Gastroesophageal sphincter (tissue), 4 donors: Measurements from ENCODE around the gene STEAP1. TPM values are rescaled to one million over a fixed set of nuclear protein-coding genes. Genes with fewer than 3 reads are reported as not detected.

Experiments used
- ATAC-seq: fragments of 150-250 bp; one replicate; pipeline ENCODE4 v1.9.1; 2016; ENCODE audit warnings: mild to moderate bottlenecking, moderate library complexity
- H3K27ac ChIP-seq, 4 donors: fragments of 200-600 bp; sonication (generic) in 3 of 4; 1 replicate in 3 of 4; 2 replicates in 1 of 4; pipeline ENCODE4 v1.5.1; 2016 to 2019
- H3K27me3 ChIP-seq: fragments of 200-600 bp; sonication (generic); one replicate; pipeline ENCODE4 v1.5.1; 2019
- H3K36me3 ChIP-seq, 2 donors: fragments of 200-600 bp; sonication (generic); one replicate each; pipeline ENCODE4 v1.5.1; 2019; ENCODE audit warnings: control low read depth in 1 of 2
- H3K4me1 ChIP-seq, 3 donors: fragments of 200-600 bp; sonication (generic); 1 replicate in 2 of 3; 2 replicates in 1 of 3; pipeline ENCODE4 v1.5.1; 2016 to 2019; ENCODE audit warnings: control low read depth in 2 of 3
- H3K4me3 ChIP-seq, 2 donors: fragments of 200-600 bp; sonication (generic); one replicate each; pipeline ENCODE4 v1.5.1; 2019; ENCODE audit warnings: mild to moderate bottlenecking in 1 of 2, moderate library complexity in 1 of 2
- H3K9me3 ChIP-seq, 3 donors: fragments of 200-600 bp; sonication (generic); one replicate each; pipeline ENCODE4 v1.5.1; 2017 to 2019; ENCODE audit warnings: control low read depth in 2 of 3
- CTCF ChIP-seq, 4 experiments: fragments of 200-600 bp in 2 of 4; fragments of 450-650 bp in 2 of 4; sonication (generic) in 1 of 4; IDR thresholded peaks; one replicate each; pipeline ENCODE4 v1.5.1; 2017 to 2019; ENCODE audit warnings: antibody characterized with exemption in 4 of 4, mild to moderate bottlenecking in 2 of 4, moderate library complexity in 2 of 4
- EP300 ChIP-seq: sonication (generic); formaldehyde crosslinking; IDR thresholded peaks from one replicate; pipeline ENCODE4 v1.6.1; 2017; ENCODE audit warnings: antibody characterized with exemption, mild to moderate bottlenecking
- POLR2A ChIP-seq, 2 donors: fragments of 450-650 bp; IDR thresholded peaks; one replicate each; pipeline ENCODE4 v1.6.1; 2017; ENCODE audit warnings: antibody characterized with exemption in 2 of 2, mild to moderate bottlenecking in 2 of 2, moderate library complexity in 1 of 2
- POLR2AphosphoS5 ChIP-seq: sonication (generic); formaldehyde crosslinking; IDR thresholded peaks from one replicate; pipeline ENCODE4 v1.6.1; 2017; ENCODE audit warnings: antibody characterized with exemption
- WGBS, 2 donors: methylation state at CpG; one replicate each; pipeline ENCODE4 v1.1.5; 2018; ENCODE audit warnings: low coverage in 1 of 2; 5-methylcytosine and 5-hydroxymethylcytosine counted together
- total RNA-seq, 4 donors: library from RNA; depleted of rRNA; stranded (reverse); fragments of >200 nt; gene quantifications; one replicate each; pipeline ENCODE4 v1.1.0, GENCODE V29; 2016

STEAP1 gene
- total RNA-seq, 4 donors from 2014 or later = 2.6 to 14.2 (median 12.6) TPM

GRCh38 chr7:90178166-90178565, 23.9 kb downstream of the STEAP1 start:
- Histone ChIP-seq H3K36me3 (no peaks in the 10 kb centered on the region), H3K9me3 (no peaks in the 10 kb centered on the region), H3K27me3 (no peaks in the 10 kb centered on the region), H3K27ac (no peak overlapping the region), H3K4me3 (no peak overlapping the region), H3K4me1 (no peaks in the 10 kb centered on the region)
- no peak for ATAC-seq
- TF ChIP-seq POLR2A (IDR thresholded peaks at IDR 0.05) (no peak), POLR2AphosphoS5 (no peak), CTCF (IDR thresholded peaks at IDR 0.05) (no peak), EP300 (no peak)
- 93 to 100% methylated on average over 2 of the region's 2 CpGs for WGBS, 2 donors

- Histone ChIP-seq H3K27me3 (no peaks in the 10 kb centered on the region), H3K36me3 (no peaks in the 10 kb centered on the region), H3K4me3 (no peak overlapping the region), H3K27ac (no peak overlapping the region), H3K9me3 (no peaks in the 10 kb centered on the region), H3K4me1 (no peaks in the 10 kb centered on the region)
- no peak for ATAC-seq
- WGBS, 2 donors = 68 to 71% methylated on average over 2 to 6 of the region's 6 CpGs
- no peak for TF ChIP-seq CTCF (IDR thresholded peaks at IDR 0.05)
- no peak for TF ChIP-seq POLR2A (IDR thresholded peaks at IDR 0.05)
- TF ChIP-seq POLR2AphosphoS5 = no peak
- TF ChIP-seq EP300 = no peak
These were observed 24.5 kb downstream of the STEAP1 start for GRCh38 chr7:90178679-90179278.

- Histone ChIP-seq H3K36me3 (no peaks in the 10 kb centered on the region), H3K27me3 (no peaks in the 10 kb centered on the region), H3K4me1 (no peaks in the 10 kb centered on the region), H3K27ac (no peak overlapping the region), H3K9me3 (no peaks in the 10 kb centered on the region), H3K4me3 (no peak overlapping the region)
- 27 to 29% methylated on average over 1 of the region's 1 CpG for WGBS, 2 donors
- TF ChIP-seq CTCF (IDR thresholded peaks at IDR 0.05) (no peak), EP300 (no peak), POLR2A (IDR thresholded peaks at IDR 0.05) (no peak), POLR2AphosphoS5 (no peak)
- no peak for ATAC-seq
These were observed 25.8 kb downstream of the STEAP1 start for GRCh38 chr7:90180011-90180585.

GRCh38 chr7:90180649-90181048, 26.4 kb downstream of the STEAP1 start:
- Histone ChIP-seq H3K27ac (no peak overlapping the region), H3K36me3 (no peaks in the 10 kb centered on the region)
- ATAC-seq = no peak

More at GRCh38 chr7:90180649-90181048, 26.4 kb downstream of the STEAP1 start:
- Histone ChIP-seq H3K9me3 (no peaks in the 10 kb centered on the region), H3K4me3 (no peak overlapping the region), H3K4me1 (no peaks in the 10 kb centered on the region), H3K27me3 (no peaks in the 10 kb centered on the region)
- TF ChIP-seq EP300 = no peak
- TF ChIP-seq CTCF (IDR thresholded peaks at IDR 0.05) = no peak
- TF ChIP-seq POLR2AphosphoS5 = no peak
- no peak for TF ChIP-seq POLR2A (IDR thresholded peaks at IDR 0.05)
